ENCODE measurements around the gene PLA2G4E. TPM values are rescaled to one million over a fixed set of nuclear protein-coding genes. Genes with fewer than 3 reads are reported as not detected.
A peak's percentile ranks its signal among the peaks of the same experiment; 100 is the strongest.

Gene PLA2G4E, protein sequence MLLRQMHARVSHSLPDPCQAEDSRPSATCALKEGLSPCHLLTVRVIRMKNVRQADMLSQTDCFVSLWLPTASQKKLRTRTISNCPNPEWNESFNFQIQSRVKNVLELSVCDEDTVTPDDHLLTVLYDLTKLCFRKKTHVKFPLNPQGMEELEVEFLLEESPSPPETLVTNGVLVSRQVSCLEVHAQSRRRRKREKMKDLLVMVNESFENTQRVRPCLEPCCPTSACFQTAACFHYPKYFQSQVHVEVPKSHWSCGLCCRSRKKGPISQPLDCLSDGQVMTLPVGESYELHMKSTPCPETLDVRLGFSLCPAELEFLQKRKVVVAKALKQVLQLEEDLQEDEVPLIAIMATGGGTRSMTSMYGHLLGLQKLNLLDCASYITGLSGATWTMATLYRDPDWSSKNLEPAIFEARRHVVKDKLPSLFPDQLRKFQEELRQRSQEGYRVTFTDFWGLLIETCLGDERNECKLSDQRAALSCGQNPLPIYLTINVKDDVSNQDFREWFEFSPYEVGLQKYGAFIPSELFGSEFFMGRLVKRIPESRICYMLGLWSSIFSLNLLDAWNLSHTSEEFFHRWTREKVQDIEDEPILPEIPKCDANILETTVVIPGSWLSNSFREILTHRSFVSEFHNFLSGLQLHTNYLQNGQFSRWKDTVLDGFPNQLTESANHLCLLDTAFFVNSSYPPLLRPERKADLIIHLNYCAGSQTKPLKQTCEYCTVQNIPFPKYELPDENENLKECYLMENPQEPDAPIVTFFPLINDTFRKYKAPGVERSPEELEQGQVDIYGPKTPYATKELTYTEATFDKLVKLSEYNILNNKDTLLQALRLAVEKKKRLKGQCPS
- total RNA-seq: not detected
- long read RNA-seq, donor 1: 0 reads
- long read RNA-seq, donor 2: 0 reads

DNA sequence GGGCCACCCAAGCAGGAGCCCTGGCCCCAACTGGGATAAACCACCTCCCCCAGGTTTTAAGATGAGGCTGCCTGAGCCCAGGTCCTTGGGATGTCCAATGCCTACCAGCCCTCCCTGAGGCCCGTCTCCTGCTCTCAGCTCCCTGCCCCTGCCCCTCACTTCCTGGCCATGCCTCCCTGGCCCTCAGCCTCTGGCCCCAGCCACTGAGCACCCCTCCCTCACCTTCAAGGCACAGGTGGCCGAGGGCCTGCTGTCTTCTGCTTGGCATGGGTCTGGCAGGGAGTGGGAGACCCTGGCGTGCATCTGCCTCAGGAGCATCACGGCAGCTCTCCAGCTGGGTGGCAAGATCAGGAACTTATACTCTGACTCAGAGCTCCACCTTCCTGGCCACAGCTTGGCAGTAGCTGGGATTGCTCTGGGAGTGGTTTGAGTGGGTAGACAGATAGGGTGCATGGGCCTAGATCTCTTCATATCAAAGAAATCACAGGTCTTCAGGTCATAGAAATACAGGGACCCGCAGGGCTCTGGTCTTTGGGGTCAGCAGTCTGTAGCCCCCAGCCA, at the start of gene PLA2G4E:
Gene PLA2G4E (minus strand): TSS at position 330 of the 561 bp plus-strand sequence. CDS start 12 bp downstream, at position 318.
- intact Hi-C loops (cut with DNase I): no loop called here
- DNase-seq (ENCODE audit: low spot score): no peak

DNA sequence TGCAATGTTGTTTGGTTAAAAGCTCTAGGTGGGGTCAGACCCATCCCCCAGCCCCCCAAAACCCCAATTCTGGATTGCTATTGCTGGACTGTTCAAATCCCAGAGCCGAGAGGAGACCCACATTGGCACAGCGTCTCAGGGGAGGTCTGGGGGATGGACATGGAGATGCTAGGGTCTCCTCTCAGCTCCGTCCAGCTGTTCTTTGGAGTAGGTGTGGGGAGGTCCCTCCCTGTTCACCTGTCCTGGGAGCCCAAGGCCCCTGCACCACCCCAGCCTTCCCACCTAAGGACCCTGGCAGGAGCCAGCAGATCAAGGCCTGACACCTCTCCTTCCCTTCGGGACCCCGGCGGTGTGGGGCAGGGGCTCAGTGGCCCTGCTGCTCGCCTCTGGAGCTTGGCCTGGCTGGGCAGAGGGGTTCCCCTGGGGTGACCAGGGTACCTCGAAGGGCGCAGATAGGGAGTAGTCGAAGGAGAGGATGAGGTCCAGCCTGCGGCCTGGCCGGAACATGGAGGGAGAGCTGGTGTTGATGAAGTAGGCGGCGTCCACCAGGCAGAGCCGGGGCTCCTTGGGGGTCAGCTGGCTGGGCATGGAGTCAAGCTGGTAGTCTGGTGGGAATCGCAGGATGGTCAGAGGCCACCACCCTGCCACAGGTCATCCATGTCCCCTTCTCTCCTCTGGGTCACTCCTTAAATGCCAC, 49.6 kb upstream of the PLA2G4E start:
- intact Hi-C loops (cut with DNase I): loop anchor here in 1 of 2 donors (5.0 kb wide), 1 partner anchor 623 kb away; no protein-coding TSS in a partner anchor

DNA sequence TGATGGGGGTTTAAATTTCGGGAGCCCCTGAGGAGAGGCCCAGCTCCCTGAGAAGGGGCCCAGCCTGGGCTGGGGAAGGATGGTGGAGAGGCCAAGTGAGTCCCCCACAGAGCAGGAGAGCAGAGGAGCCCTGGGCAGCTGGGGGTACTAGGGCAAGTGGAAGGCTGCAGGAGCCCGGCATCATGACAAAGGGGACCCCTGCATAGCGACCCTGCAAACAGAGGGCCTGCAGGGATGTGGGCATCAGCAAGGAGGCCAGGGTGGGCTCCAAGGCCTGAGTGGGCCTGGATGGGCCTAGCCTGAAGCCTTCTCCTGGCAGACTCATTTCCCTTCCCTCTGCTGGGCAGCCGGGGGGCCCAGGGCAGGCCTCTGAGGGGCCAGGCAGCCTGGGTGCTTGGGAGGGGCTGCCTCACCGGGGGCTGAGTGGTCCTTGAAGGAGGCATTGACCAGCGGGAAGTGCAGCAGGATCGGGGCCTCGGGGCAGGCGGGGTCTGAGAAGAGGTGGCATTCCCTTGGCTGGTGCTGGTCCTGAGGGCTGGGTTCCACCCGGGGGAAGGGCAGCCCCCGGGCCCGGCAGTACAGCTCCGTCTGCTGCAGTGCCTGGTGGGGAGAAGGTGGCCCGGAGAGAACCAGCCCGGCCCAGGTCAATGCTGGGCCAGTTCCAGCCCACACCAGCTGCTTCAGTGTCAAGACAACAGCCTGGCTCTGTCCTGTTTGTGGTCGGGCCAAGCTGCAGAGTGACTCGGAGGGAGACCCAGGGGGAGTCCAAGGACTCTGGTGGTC, 48.8 kb upstream of the PLA2G4E start:
- DNase-seq (ENCODE audit: low spot score): peak; percentile 71
- intact Hi-C loops (cut with DNase I): loop anchor here in 1 of 2 donors (5.0 to 10.0 kb wide), 2 partner anchors 65 to 622 kb away; no protein-coding TSS in a partner anchor

More for the DNA sequence above, 49.6 kb upstream of the PLA2G4E start:
- no peak for DNase-seq (ENCODE audit: low spot score)

DNA sequence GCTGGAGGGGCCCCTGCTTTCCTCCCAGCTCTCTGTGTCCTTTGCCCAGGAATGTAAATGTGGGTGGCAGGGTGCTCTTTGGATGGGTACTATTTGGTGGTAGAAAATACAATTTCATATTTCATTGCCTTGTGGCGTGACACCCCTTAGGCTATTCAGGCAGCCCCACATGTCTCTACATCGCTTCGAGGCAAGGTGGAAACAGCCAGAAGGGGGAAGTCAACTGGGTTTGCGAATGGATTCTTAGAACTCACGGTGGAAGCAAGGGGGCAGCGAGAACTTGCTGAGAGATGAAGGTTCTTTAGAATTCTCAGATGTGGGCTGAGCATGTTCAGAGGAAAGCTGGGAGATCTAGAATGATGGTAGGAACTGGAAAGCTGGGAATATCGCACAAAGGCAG, 48.2 kb upstream of the PLA2G4E start:
- DNase-seq (ENCODE audit: low spot score): no peak
- intact Hi-C loops (cut with DNase I): loop anchor here in 1 of 2 donors (10.0 kb wide), 1 partner anchor 64 kb away; no protein-coding TSS in a partner anchor

DNA sequence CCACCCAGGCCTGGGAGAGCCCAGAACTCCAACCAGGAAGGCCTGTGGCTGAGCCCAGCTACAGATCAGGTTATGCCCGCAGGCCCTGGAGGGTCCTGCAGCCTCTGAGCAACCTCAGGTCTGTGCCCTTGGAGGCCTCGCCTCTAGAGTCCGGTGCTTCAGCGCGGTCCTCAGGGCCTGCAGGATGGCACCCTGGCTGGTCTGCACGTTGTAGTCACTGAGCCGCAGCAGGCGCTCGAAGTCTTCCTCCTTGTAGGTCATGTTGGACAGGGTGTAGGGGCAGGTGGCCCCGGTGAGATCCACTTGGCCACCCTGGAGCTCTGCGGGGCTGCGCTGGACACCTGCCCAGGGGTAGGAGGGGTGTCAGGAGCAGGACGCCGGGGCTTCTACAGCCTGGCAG, 47.8 kb upstream of the PLA2G4E start:
- peak; percentile 58 for DNase-seq (ENCODE audit: low spot score)
- intact Hi-C loops (cut with DNase I): loop anchor here in 1 of 2 donors (10.0 kb wide), 1 partner anchor 64 kb away; no protein-coding TSS in a partner anchor

DNA sequence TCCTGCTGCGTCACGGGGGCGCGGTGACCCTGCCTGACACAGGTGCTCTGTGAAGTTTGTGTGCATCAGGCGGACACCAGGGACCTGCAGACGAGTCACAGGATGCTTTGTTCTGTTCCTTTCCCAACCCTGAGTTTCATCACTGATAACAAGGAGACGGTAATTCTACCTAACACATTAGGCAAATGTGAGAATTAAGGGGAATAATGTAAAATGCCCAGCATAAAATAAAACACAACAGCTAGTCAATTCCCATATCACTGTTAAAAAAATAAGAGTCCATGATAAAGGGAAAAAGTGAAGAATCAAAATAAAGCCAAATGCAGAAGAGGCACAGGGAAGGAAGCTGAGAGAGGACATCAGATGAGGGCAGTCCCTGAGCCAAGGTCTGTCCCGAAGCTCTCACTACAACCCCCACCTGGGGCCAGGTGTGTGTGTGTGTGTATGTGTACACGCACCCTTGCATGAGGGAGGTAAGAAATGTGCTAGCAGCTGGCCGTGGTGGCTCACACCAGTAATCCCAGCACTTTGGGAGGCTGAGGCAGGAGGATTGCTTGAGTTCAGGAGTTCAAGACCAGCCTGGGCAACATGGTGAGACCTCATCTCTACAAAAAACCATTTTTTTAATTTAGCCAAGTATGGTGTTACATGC, 46.0 kb upstream of the PLA2G4E start:
- intact Hi-C loops (cut with DNase I): loop anchor here in 1 of 2 donors (10.0 kb wide), 1 partner anchor 62 kb away; no protein-coding TSS in a partner anchor
- no peak for DNase-seq (ENCODE audit: low spot score)

DNA sequence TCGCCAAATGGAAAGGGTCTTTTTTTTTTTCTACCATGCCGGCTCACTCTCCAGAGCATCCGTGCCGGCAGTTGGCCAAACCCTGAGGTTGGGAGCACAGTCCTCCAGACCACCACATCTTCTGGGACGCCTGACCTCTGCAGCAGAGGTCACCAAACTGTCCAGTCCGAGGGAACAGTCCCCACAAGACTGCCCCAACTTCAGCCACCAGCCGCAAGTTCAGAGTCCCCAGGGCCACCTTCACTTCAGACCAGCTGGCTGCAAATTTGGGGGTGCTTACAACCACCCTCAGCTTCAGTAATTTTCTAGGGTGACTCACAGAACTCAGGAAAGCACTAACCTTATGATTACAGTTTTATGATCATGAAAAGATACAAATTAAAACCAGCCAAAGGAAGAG, 44.6 kb upstream of the PLA2G4E start:
- intact Hi-C loops (cut with DNase I): loop anchor here in 1 of 2 donors (10.0 kb wide), 1 partner anchor 61 kb away; no protein-coding TSS in a partner anchor
- DNase-seq (ENCODE audit: low spot score): no peak

DNA sequence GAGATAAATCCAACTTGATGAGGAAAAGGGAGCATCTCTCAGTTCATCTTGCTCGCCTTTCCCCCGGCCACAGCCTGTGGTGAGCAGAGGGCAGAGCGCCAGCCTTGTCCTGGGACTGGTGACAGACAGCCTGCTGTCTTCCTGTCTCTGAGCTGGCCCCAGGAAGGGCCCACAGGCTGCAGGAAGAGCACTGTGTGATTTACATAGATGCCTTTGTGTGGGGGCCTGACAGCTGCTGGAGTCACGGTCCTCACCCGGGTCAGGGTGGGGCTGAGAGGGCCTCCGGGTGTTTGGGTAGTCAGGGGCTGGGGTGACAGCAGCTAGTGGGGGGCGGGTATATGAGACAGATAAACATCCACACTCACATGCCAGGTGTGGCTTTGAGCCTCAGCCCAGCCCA, 44.2 kb upstream of the PLA2G4E start:
- intact Hi-C loops (cut with DNase I): loop anchor here in 1 of 2 donors (10.0 kb wide), 1 partner anchor 60 kb away; no protein-coding TSS in a partner anchor
- no peak for DNase-seq (ENCODE audit: low spot score)

- intact Hi-C loops (cut with DNase I): loop anchor here in 1 of 2 donors (10.0 kb wide), 1 partner anchor 59 kb away; no protein-coding TSS in a partner anchor
- no peak for DNase-seq (ENCODE audit: low spot score)
These were observed 43.4 kb upstream of the PLA2G4E start for GRCh38 chr15:42064271-42064670.

DNA sequence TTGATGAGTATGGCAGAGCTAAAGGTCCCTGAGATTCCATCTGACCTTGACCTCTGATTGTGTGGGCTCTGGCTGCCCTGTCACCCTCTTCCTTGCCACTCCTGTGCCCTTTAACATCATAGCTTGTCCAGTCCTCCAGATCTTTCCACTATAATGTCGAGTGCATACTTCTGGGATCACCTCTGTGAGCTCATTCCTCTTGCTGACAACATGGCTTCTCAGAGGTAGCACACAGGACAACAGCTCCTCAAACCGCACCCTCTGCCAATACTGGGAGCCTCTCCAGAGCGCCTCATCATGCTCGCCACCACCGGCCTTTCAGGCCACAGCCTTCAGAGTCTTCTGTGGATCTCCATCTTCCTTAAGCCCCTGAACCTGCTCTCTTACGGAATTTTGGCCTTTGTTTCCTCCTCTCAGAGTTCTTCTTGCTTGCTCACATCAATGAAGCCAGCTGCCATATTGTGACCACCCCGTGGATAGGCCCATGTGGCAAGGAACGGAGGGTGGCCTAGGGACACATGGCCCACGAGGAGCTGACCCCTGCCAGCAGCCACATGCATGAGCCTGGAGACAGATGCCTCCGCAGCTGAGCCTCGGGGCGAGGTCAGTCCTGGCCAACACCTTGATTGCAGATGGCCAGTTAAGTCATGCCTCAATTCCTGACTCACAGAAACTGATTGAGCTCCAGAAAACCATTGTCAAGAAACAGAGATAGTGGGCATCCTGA, 42.4 kb upstream of the PLA2G4E start:
- intact Hi-C loops (cut with DNase I): loop anchor here in 1 of 2 donors (10.0 kb wide), 1 partner anchor 58 kb away; no protein-coding TSS in a partner anchor
- DNase-seq (ENCODE audit: low spot score): no peak

- intact Hi-C loops (cut with DNase I): loop anchor here in 1 of 2 donors (10.0 kb wide), 1 partner anchor 58 kb away; no protein-coding TSS in a partner anchor
- no peak for DNase-seq (ENCODE audit: low spot score)
These were observed 41.5 kb upstream of the PLA2G4E start for GRCh38 chr15:42062284-42062806.

GRCh38 chr15:42060797-42061196, 40.0 kb upstream of the PLA2G4E start:
- intact Hi-C loops (cut with DNase I): loop anchor here in 1 of 2 donors (10.0 kb wide), 1 partner anchor 56 kb away; no protein-coding TSS in a partner anchor

DNA sequence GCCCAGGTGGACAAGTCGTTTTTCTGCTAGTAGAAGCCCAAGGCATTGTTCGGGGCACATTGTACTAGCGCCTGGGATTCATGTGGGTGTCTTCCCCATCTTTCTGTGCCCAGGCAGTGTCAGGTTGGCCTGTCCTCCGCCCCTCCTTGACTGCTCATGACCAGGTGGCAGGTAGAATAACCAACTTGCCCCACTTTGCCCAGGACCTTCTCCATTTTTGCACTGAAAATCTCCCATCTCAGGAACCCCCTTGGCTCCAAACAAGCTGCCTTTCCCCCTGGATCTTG, 39.6 kb upstream of the PLA2G4E start:
- DNase-seq (ENCODE audit: low spot score): no peak
- intact Hi-C loops (cut with DNase I): loop anchor here in 1 of 2 donors (10.0 kb wide), 1 partner anchor 56 kb away; no protein-coding TSS in a partner anchor

More at GRCh38 chr15:42060797-42061196, 40.0 kb upstream of the PLA2G4E start:
- DNase-seq (ENCODE audit: low spot score): no peak

DNA sequence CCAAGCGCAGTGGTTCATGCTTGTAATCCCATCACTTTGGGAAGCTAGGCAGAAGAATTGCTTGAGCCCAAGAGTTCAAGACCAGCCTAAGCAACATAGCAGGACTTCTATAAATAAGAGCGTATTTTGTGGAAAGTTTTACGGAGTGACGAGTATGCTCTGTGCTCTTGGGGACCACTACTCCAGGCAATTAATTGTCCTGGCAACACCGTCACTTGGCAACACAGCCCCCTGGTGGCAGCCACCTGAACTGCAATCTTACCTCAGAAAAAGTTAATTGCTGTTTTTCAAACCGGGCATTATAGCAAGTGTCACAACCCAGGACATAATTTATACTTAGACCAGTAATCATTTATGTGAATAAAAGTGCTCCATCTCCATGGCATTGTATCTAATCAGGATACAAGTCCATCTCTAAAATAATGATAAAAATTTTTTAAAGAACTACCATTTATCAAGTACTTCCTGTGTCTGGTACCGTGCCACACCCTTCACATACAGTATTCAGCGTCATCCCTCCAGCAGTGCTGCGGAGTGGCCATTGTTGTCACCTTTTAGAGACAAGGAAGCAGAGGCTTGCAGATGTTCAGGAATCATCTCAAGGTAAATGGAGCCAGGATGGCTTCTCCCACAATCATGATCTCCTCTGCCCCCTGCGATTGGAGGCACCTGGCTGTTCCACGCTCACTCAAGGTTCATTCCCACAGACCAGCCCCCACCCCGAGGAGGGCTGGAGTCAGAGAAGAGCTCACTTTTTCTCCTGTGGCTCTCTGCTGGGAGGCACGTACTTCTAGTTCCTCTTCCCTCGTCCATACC, 39.0 kb upstream of the PLA2G4E start:
- intact Hi-C loops (cut with DNase I): loop anchor here (5.0 to 10.0 kb wide), 2 partner anchors 55 to 288 kb away; partner anchors contain the start of gene MAPKBP1 (in 1 of the 2)
- DNase-seq (ENCODE audit: low spot score): no peak

- no peak for DNase-seq (ENCODE audit: low spot score)
- intact Hi-C loops (cut with DNase I): loop anchor here in 1 of 2 donors (5.0 kb wide), 1 partner anchor 286 kb away; the partner anchor contains the start of gene MAPKBP1
These were observed 37.9 kb upstream of the PLA2G4E start for GRCh38 chr15:42058791-42059190.

Measured in posterior vena cava (tissue), 2 donors.